A549 (cell line): Measurements from ENCODE around the gene NREP. TPM values are rescaled to one million over a fixed set of nuclear protein-coding genes. Genes with fewer than 3 reads are reported as not detected.

Experiments
- ATAC-seq, 2 experiments: fragments of 200-7000 bp in 1 of 2; fragments of >200 bp in 1 of 2; cut with Nextera tagmentation in 1 of 2; cut with Tn5 transposase in 1 of 2; 3 replicates each; pipeline versions ENCODE4 v1.8.0 to v1.9.1; 2018 to 2020; ENCODE audit warnings: mild to moderate bottlenecking in 1 of 2, moderate library complexity in 1 of 2
- CTCF ChIA-PET: fragments of 300-600 bp; sonication (Branson Sonifier 250); formaldehyde crosslinking; extraction: SDS; loops from one replicate; lab custom pipeline; 2021; ENCODE audit warnings: antibody characterized with exemption, inconsistent platforms; lab: Yijun Ruan, JAX
- POLR2A ChIA-PET: fragments of 350-600 bp; formaldehyde crosslinking; extraction: SDS; loops from one replicate; lab custom pipeline; 2021; ENCODE audit warnings: antibody characterized with exemption, inconsistent platforms; lab: Yijun Ruan, JAX
- DNase-seq, 2 experiments: peaks; one replicate each; pipeline versions ENCODE4 v3.0.0 to v3.0.0-alpha.2; 2011 to 2016; ENCODE audit warnings: low read depth in 1 of 2, low spot score in 1 of 2
- FAIRE-seq: peaks from 2 replicates; lab custom pipeline; 2011; peaks lifted over from hg19 to GRCh38; lab: Jason Lieb, UNC
- H3K27ac ChIP-seq, 2 experiments: fragments of >200 bp; sonication (Bioruptor Twin); formaldehyde crosslinking; 3 replicates each; pipeline ENCODE4 v1.5.1; 2016 to 2017
- H3K4me1 ChIP-seq: fragments of >200 bp; sonication (Bioruptor Twin); formaldehyde crosslinking; 3 replicates; pipeline ENCODE4 v1.6.1; 2016
- H3K4me2 ChIP-seq: fragments of >200 bp; sonication (Bioruptor Twin); formaldehyde crosslinking; 3 replicates; pipeline ENCODE4 v1.6.1; 2016
- H3K4me3 ChIP-seq: fragments of >200 bp; sonication (Bioruptor Twin); formaldehyde crosslinking; 3 replicates; pipeline ENCODE4 v1.5.1; 2016
- H3K9me3 ChIP-seq: fragments of >200 bp; sonication (Bioruptor Twin); formaldehyde crosslinking; 3 replicates; pipeline ENCODE4 v1.6.1; 2016
- BHLHE40 ChIP-seq: IDR thresholded peaks from 2 replicates; pipeline ENCODE4 v1.6.1; 2012; ENCODE audit warnings: low read depth, low read length, inconsistent platforms
- CBX8 ChIP-seq: fragments of 200-600 bp; sonication (generic); IDR thresholded peaks from 2 replicates; pipeline ENCODE4 v1.6.1; 2016
- CHD2 ChIP-seq: fragments of 150-350 bp; IDR thresholded peaks from 2 replicates; pipeline ENCODE4 v1.6.1; 2014; ENCODE audit warnings: low read length; ENCODE audit not compliant: partially characterized antibody
- CHD4 ChIP-seq: fragments of 200-600 bp; sonication (generic); IDR thresholded peaks from 2 replicates; pipeline ENCODE4 v1.6.1; 2016; ENCODE audit warnings: antibody characterized with exemption, mild to moderate bottlenecking, borderline replicate concordance
- E2F6 ChIP-seq: IDR thresholded peaks from 2 replicates; pipeline ENCODE4 v1.6.1; 2012; ENCODE audit warnings: low read depth, borderline replicate concordance
- EHMT2 ChIP-seq: fragments of 200-600 bp; sonication (generic); IDR thresholded peaks from 2 replicates; pipeline ENCODE4 v1.6.1; 2016; ENCODE audit warnings: antibody characterized with exemption, low read depth, mild to moderate bottlenecking, moderate library complexity
- ESRRA ChIP-seq: fragments of 150-350 bp; IDR thresholded peaks from 2 replicates; pipeline ENCODE4 v1.6.1; 2014; ENCODE audit warnings: mild to moderate bottlenecking, low read length, borderline replicate concordance
- FOXS1 ChIP-seq: fragments of 250-450 bp; sonication (Bioruptor Pico); IDR thresholded peaks from 2 replicates; pipeline ENCODE4 v1.5.0; 2020; ENCODE audit warnings: mild to moderate bottlenecking, moderate library complexity
- GATA3 ChIP-seq: IDR thresholded peaks from 2 replicates; pipeline ENCODE4 v1.6.1; 2012; ENCODE audit warnings: borderline replicate concordance
- HMGXB4 ChIP-seq: fragments of 250-450 bp; sonication (Bioruptor Pico); IDR thresholded peaks from 2 replicates; pipeline ENCODE4 v1.5.0; 2021; ENCODE audit warnings: mild to moderate bottlenecking, moderate library complexity, borderline replicate concordance
- HOXB13 ChIP-seq: fragments of 250-450 bp; sonication (Bioruptor Pico); IDR thresholded peaks from 2 replicates; pipeline ENCODE4 v1.5.0; 2020; ENCODE audit warnings: low read depth, mild to moderate bottlenecking, moderate library complexity
- JUN ChIP-seq, 2 experiments: fragments of >200 bp; sonication (Bioruptor Twin); formaldehyde crosslinking; IDR thresholded peaks; 2 replicates in 1 of 2; 3 replicates in 1 of 2; pipeline ENCODE4 v1.6.1; 2016 to 2017
- JUNB ChIP-seq: fragments of >200 bp; sonication (Bioruptor Twin); formaldehyde crosslinking; IDR thresholded peaks from 2 replicates; pipeline ENCODE4 v1.6.1; 2016
- MAFK ChIP-seq: fragments of 450-650 bp; IDR thresholded peaks from 2 replicates; pipeline ENCODE4 v1.6.1; 2014; ENCODE audit not compliant: partially characterized antibody
- MAX ChIP-seq: IDR thresholded peaks from 2 replicates; pipeline ENCODE4 v1.6.1; 2012
- MAZ ChIP-seq: fragments of 150-350 bp; IDR thresholded peaks from 2 replicates; pipeline ENCODE4 v1.6.1; 2014; ENCODE audit warnings: antibody characterized with exemption, low read depth, low read length, borderline replicate concordance
- NFE2L2 ChIP-seq: fragments of 150-350 bp; conservative IDR thresholded peaks from 2 replicates; pipeline ENCODE4 v1.6.1; 2014; ENCODE audit warnings: low read length
- NPAS2 ChIP-seq: fragments of 250-450 bp; sonication (Bioruptor Pico); IDR thresholded peaks from 2 replicates; pipeline ENCODE4 v1.8.0; 2022; ENCODE audit warnings: mild to moderate bottlenecking, moderate library complexity, borderline replicate concordance
- POLR2A ChIP-seq: IDR thresholded peaks from 2 replicates; pipeline ENCODE4 v1.6.1; 2012; ENCODE audit warnings: mild to moderate bottlenecking, low read length
- POLR2AphosphoS2 ChIP-seq: conservative IDR thresholded peaks from 2 replicates; pipeline ENCODE4 v1.6.1; 2012; ENCODE audit warnings: low read length, improper control_type of control experiment, inconsistent platforms
- RFX5 ChIP-seq: fragments of 450-650 bp; IDR thresholded peaks from 2 replicates; pipeline ENCODE4 v1.7.1; 2014; ENCODE audit warnings: antibody characterized with exemption, mild to moderate bottlenecking, moderate library complexity
- SMC3 ChIP-seq: fragments of >200 bp; sonication (Bioruptor Twin); formaldehyde crosslinking; IDR thresholded peaks from 3 replicates; pipeline ENCODE4 v1.6.1; 2018; ENCODE audit warnings: inconsistent platforms
- SREBF2 ChIP-seq: fragments of 450-650 bp; IDR thresholded peaks from 2 replicates; pipeline ENCODE4 v1.6.1; 2014; ENCODE audit warnings: mild to moderate bottlenecking, moderate library complexity
- TFCP2L1 ChIP-seq: fragments of 250-450 bp; sonication (Bioruptor Pico); IDR thresholded peaks from 2 replicates; pipeline ENCODE4 v1.5.0; 2021; ENCODE audit warnings: mild to moderate bottlenecking
- TP53 ChIP-seq: fragments of 250-450 bp; sonication (Bioruptor Pico); IDR thresholded peaks from 2 replicates; pipeline ENCODE4 v1.5.0; 2021; ENCODE audit warnings: mild to moderate bottlenecking, moderate library complexity
- USF2 ChIP-seq: fragments of 450-650 bp; IDR thresholded peaks from 2 replicates; pipeline ENCODE4 v1.6.1; 2014; ENCODE audit warnings: antibody characterized with exemption
- ZNF302 ChIP-seq: fragments of 250-450 bp; sonication (Bioruptor Pico); IDR thresholded peaks from 2 replicates; pipeline ENCODE4 v1.9.0; 2021; ENCODE audit warnings: inconsistent platforms, mild to moderate bottlenecking, moderate library complexity
- WGBS: methylation state at CpG from one replicate; pipeline ENCODE4 v1.1.6; 2017; ENCODE audit errors: missing lambda C conversion rate; 5-methylcytosine and 5-hydroxymethylcytosine counted together
- polyA plus RNA-seq, 4 experiments: library from polyadenylated mRNA; depleted of rRNA in 3 of 4; stranded (reverse); fragments of >200 nt; fragmentation: RNase III in 1 of 4; extraction: RNeasy Plus Mini Kit Qiagen cat#74134 plus additional on column Dnase treatment in 1 of 4; gene quantifications; 2 replicates in 3 of 4; 3 replicates in 1 of 4; pipeline ENCODE4 v1.2.3, GENCODE V29; 2011 to 2017

The NREP gene
- polyA plus RNA-seq, 2 of the 4 experiments (the other 2 are of a cell fraction) = 8.7 to 28.1 TPM

- FAIRE-seq (no peak), ATAC-seq (no peak)
- Histone ChIP-seq H3K4me1 (no peaks in the 10 kb centered on the region), H3K9me3 (no peaks in the 10 kb centered on the region), H3K4me2 (no peak overlapping the region)
- POLR2A ChIA-PET = interaction anchor here (0.6 kb wide), 1 partner anchor 81 kb away, joined by 5 read pairs; no protein-coding TSS in a partner anchor
- WGBS = 77% methylated on average over 8 of the region's 8 CpGs
- TF ChIP-seq NFE2L2 (peak; percentile 65), ESRRA (no peak), NPAS2 (no peak), MAFK (peak; percentile 97)
- TF ChIP-seq, all 56 proteins: peak for 2
- CTCF ChIA-PET = no interaction called here
- Histone ChIP-seq H3K4me3 (no peak overlapping the region), H3K27ac (no peak overlapping the region)
- DNase-seq = no peak
Measured at GRCh38 chr5:111765613-111766571, 8.9 kb upstream of the NREP start.

GRCh38 chr5:111764019-111764418, 7.0 kb upstream of the NREP start:
- Histone ChIP-seq H3K4me1 (no peaks in the 10 kb centered on the region), H3K27ac (no peak overlapping the region), H3K9me3 (no peaks in the 10 kb centered on the region), H3K4me2 (no peak overlapping the region), H3K4me3 (no peak overlapping the region)
- ATAC-seq (peak in 1 of 2 experiments; percentile 38; a peak in 1 of 6 replicates), DNase-seq (no peak), FAIRE-seq (no peak)
- CTCF ChIA-PET = interaction anchor here (0.7 kb wide), 1 partner anchor 8 kb away, joined by 3 read pairs; no protein-coding TSS in a partner anchor
- POLR2A ChIA-PET = no interaction called here
- TF ChIP-seq GATA3 = no peak
- TF ChIP-seq MAX = no peak
- no peak for TF ChIP-seq CBX8
- no peak for TF ChIP-seq USF2
- no peak for TF ChIP-seq EHMT2
- no peak for TF ChIP-seq SREBF2
- TF ChIP-seq BHLHE40 = no peak
- TF ChIP-seq CHD2 = no peak
- no peak for TF ChIP-seq CHD4
- no peak for TF ChIP-seq SMC3
- TF ChIP-seq HOXB13 (CRISPR knock-in tag) = no peak
- no peak for TF ChIP-seq FOXS1 (CRISPR knock-in tag)
- TF ChIP-seq ESRRA = no peak
- no peak for TF ChIP-seq RFX5
- TF ChIP-seq TP53 = no peak
- no peak for TF ChIP-seq JUNB
- TF ChIP-seq POLR2AphosphoS2 = no peak
- no peak for TF ChIP-seq POLR2A

- Histone ChIP-seq H3K4me2 (no peak overlapping the region), H3K4me3 (no peak overlapping the region), H3K4me1 (no peaks in the 10 kb centered on the region), H3K27ac (no peak overlapping the region), H3K9me3 (no peaks in the 10 kb centered on the region)
- POLR2A ChIA-PET = no interaction called here
- FAIRE-seq = no peak
- TF ChIP-seq MAZ (no peak), RFX5 (no peak), NPAS2 (no peak), E2F6 (no peak), TFCP2L1 (CRISPR knock-in tag) (no peak), HMGXB4 (CRISPR knock-in tag) (no peak), POLR2A (no peak), CHD4 (no peak), ZNF302 (CRISPR knock-in tag) (no peak), EHMT2 (no peak), CHD2 (no peak), JUN (IDR thresholded peaks at IDR 0.05) (no peak), HOXB13 (CRISPR knock-in tag) (no peak)
- ATAC-seq = no peak
- 71% methylated on average over 6 of the region's 6 CpGs for WGBS
- CTCF ChIA-PET = no interaction called here
- no peak for DNase-seq
Measured at GRCh38 chr5:111762895-111763294, 5.9 kb upstream of the NREP start.
